ENCODE data around the gene FYCO1. TPM values are rescaled to one million over a fixed set of nuclear protein-coding genes. Genes with fewer than 3 reads are reported as not detected.

The FYCO1 gene
- total and polyA plus RNA-seq, 2 experiments from 2014 or later: 7.5 to 23.0 TPM

GRCh38 chr3:45944830-45945620 is 50.6 kb downstream of the FYCO1 start:
- Histone ChIP-seq H3K27ac (no peak overlapping the region), H3K36me3 (replicated peaks; ENCODE audit: insufficient read depth, low read depth) (peaks cover 3% of the 10 kb centered on the region), H3K4me2 (no peak overlapping the region), H4K20me1 (ENCODE audit: insufficient read depth, poor library complexity, severe bottlenecking) (no peaks in the 10 kb centered on the region), H3K27me3 (no peaks in the 10 kb centered on the region), H3K79me2 (no peaks in the 10 kb centered on the region), H3K4me1 (ENCODE audit: insufficient read depth) (peaks cover 15% of the 10 kb centered on the region), H2AFZ (no peak overlapping the region), H3K9me2 (replicated peaks; ENCODE audit: insufficient read depth) (no peaks in the 10 kb centered on the region), H3K9me3 (ENCODE audit: low read depth) (no peaks in the 10 kb centered on the region), H3K4me3 (no peak overlapping the region)
- 95% methylated on average over 5 of the region's 5 CpGs for WGBS (ENCODE audit: low lambda C conversion rate, missing lambda C conversion rate)
- no peak for DNase-seq (ENCODE audit: low spot score)
- TF ChIP-seq EZH2phosphoT487 (IDR thresholded peaks at IDR 0.05; ENCODE audit: low read depth, severe bottlenecking, unreplicated experiment): no peak
- no peak for TF ChIP-seq EZH2 (IDR thresholded peaks at IDR 0.05; ENCODE audit: borderline replicate concordance)
- TF ChIP-seq CTCF (IDR thresholded peaks at IDR 0.05; ENCODE audit: poor library complexity): no peak

GRCh38 chr3:45943207-45943846 is 52.3 kb downstream of the FYCO1 start, which contains the start of gene CXCR6:
Gene CXCR6 (plus strand): TSS chr3:45943464. CDS start chr3:45946482, 3,018 bp downstream.
- WGBS (ENCODE audit: low lambda C conversion rate, missing lambda C conversion rate): 96% methylated on average over 8 of the region's 8 CpGs

GRCh38 chr3:45942051-45942825 is 53.4 kb downstream of the FYCO1 start:
- DNase-seq (ENCODE audit: low spot score): no peak
- peaks cover 3% of the 10 kb centered on the region for H3K36me3 ChIP-seq (replicated peaks; ENCODE audit: insufficient read depth, low read depth)
- H3K27ac ChIP-seq: no peak overlapping the region

More at GRCh38 chr3:45943207-45943846, 52.3 kb downstream of the FYCO1 start, which contains the start of gene CXCR6:
- H3K4me2 ChIP-seq: no peak within 1 kb of the TSS
- no peaks in the 10 kb centered on the region for H3K9me3 ChIP-seq (ENCODE audit: low read depth)
- H2AFZ ChIP-seq: no peak within 1 kb of the TSS
- H4K20me1 ChIP-seq (ENCODE audit: insufficient read depth, poor library complexity, severe bottlenecking): no peaks in the 10 kb centered on the region
- H3K4me3 ChIP-seq: no peak within 1 kb of the TSS
- H3K4me1 ChIP-seq (ENCODE audit: insufficient read depth): peaks cover 17% of the 10 kb centered on the region
- no peaks in the 10 kb centered on the region for H3K79me2 ChIP-seq
- DNase-seq (ENCODE audit: low spot score): no peak
- H3K9me2 ChIP-seq (replicated peaks; ENCODE audit: insufficient read depth): no peaks in the 10 kb centered on the region
- no peak within 1 kb of the TSS for H3K27ac ChIP-seq
- H3K27me3 ChIP-seq: no peaks in the 10 kb centered on the region
- peaks cover 3% of the 10 kb centered on the region for H3K36me3 ChIP-seq (replicated peaks; ENCODE audit: insufficient read depth, low read depth)
- TF ChIP-seq EZH2phosphoT487 (IDR thresholded peaks at IDR 0.05; ENCODE audit: low read depth, severe bottlenecking, unreplicated experiment): no peak

More at GRCh38 chr3:45942051-45942825, 53.4 kb downstream of the FYCO1 start:
- H3K4me1 ChIP-seq (ENCODE audit: insufficient read depth): peaks cover 17% of the 10 kb centered on the region
- H3K4me2 ChIP-seq: no peak overlapping the region
- no peaks in the 10 kb centered on the region for H4K20me1 ChIP-seq (ENCODE audit: insufficient read depth, poor library complexity, severe bottlenecking)
- no peak overlapping the region for H2AFZ ChIP-seq
- no peaks in the 10 kb centered on the region for H3K9me3 ChIP-seq (ENCODE audit: low read depth)
- no peaks in the 10 kb centered on the region for H3K27me3 ChIP-seq
- TF ChIP-seq CTCF (IDR thresholded peaks at IDR 0.05; ENCODE audit: poor library complexity) (no peak), EZH2 (IDR thresholded peaks at IDR 0.05; ENCODE audit: borderline replicate concordance) (no peak)
- WGBS (ENCODE audit: low lambda C conversion rate, missing lambda C conversion rate): 48% methylated on average over 6 of the region's 6 CpGs
- H3K4me3 ChIP-seq: no peak overlapping the region
- no peaks in the 10 kb centered on the region for H3K79me2 ChIP-seq
- H3K9me2 ChIP-seq (replicated peaks; ENCODE audit: insufficient read depth): no peaks in the 10 kb centered on the region

Data from hepatocyte (in vitro differentiated cells).